ENCODE results near the gene SENP3. TPM values are rescaled to one million over a fixed set of nuclear protein-coding genes. Genes with fewer than 3 reads are reported as not detected.
A peak's percentile ranks its signal among the peaks of the same experiment; 100 is the strongest.

The SENP3 gene
- 10 to 100 TPM; 62.4 to 73.3 (median 66.3) TPM for total RNA-seq

- TF ChIP-seq POLR2A (IDR thresholded peaks at IDR 0.05) (peak in 1 of 2 donors; percentile 68), CTCF (IDR thresholded peaks at IDR 0.05) (peak in 1 of 6 experiments; percentile 18)
- intact Hi-C loops (cut with DNase I), result loop anchor here (2.0 to 5.0 kb wide), 3 partner anchors 47 to 204 kb away; partner anchors contain the start of genes FGF11, TMEM102 and TMEM95
- Histone ChIP-seq H3K9me3 (no peaks in the 10 kb centered on the region), H3K27ac (peak within 1 kb of the TSS; percentile 74 to 98 (median 79)), H3K36me3 (peaks cover 18 to 31% of the 10 kb centered on the region in 2 donors), H3K27me3 (no peaks in the 10 kb centered on the region), H3K4me1 (peaks cover 40 to 59% of the 10 kb centered on the region in 2 donors), H3K4me3 (replicated peaks in 1 of 3) (peak within 1 kb of the TSS; percentile 79 to 91 (median 90))
- DNase-seq, result peak; percentile 90
- 0% methylated on average over 27 of the region's 82 CpGs; no CpG with 5 or more reads in 1 of the 2 donors for WGBS, 2 donors
Measured at GRCh38 chr17:7561589-7562207, at the start of gene SENP3. Gene SENP3, plus strand, starts transcription at chr17:7561919. Its CDS starts 1,158 bp downstream, at chr17:7563077.

GRCh38 chr17:7512105-7512504 lies 49.6 kb upstream of the SENP3 start:
- DNase-seq, result no peak
- 89 to 91% methylated on average over 6 to 9 of the region's 15 CpGs for WGBS, 2 donors
- no peak overlapping the region for H3K27ac ChIP-seq
- peaks cover 67 to 69% of the 10 kb centered on the region in 2 donors for H3K36me3 ChIP-seq
- H3K4me1 ChIP-seq, result no peaks in the 10 kb centered on the region
- intact Hi-C loops (cut with DNase I), result no loop called here
- no peaks in the 10 kb centered on the region for H3K27me3 ChIP-seq
- TF ChIP-seq CTCF (IDR thresholded peaks at IDR 0.05) (no peak), POLR2A (IDR thresholded peaks at IDR 0.05) (no peak)
- H3K9me3 ChIP-seq, result no peaks in the 10 kb centered on the region
- no peak overlapping the region for H3K4me3 ChIP-seq (replicated peaks in 1 of 3)

- no peak for DNase-seq
- TF ChIP-seq POLR2A (IDR thresholded peaks at IDR 0.05) (no peak), CTCF (IDR thresholded peaks at IDR 0.05) (no peak)
- intact Hi-C loops (cut with DNase I), result no loop called here
- H3K4me3 ChIP-seq (replicated peaks in 1 of 3), result no peak overlapping the region
- no peaks in the 10 kb centered on the region for H3K9me3 ChIP-seq
- WGBS, 2 donors, result 91 to 94% methylated on average over 20 of the region's 20 CpGs
- H3K27ac ChIP-seq, result no peak overlapping the region
- no peaks in the 10 kb centered on the region for H3K27me3 ChIP-seq
- peaks cover 63% of the 10 kb centered on the region in 2 donors for H3K36me3 ChIP-seq
- H3K4me1 ChIP-seq, result no peaks in the 10 kb centered on the region
Measured at GRCh38 chr17:7512824-7513540, 48.7 kb upstream of the SENP3 start.

DNA sequence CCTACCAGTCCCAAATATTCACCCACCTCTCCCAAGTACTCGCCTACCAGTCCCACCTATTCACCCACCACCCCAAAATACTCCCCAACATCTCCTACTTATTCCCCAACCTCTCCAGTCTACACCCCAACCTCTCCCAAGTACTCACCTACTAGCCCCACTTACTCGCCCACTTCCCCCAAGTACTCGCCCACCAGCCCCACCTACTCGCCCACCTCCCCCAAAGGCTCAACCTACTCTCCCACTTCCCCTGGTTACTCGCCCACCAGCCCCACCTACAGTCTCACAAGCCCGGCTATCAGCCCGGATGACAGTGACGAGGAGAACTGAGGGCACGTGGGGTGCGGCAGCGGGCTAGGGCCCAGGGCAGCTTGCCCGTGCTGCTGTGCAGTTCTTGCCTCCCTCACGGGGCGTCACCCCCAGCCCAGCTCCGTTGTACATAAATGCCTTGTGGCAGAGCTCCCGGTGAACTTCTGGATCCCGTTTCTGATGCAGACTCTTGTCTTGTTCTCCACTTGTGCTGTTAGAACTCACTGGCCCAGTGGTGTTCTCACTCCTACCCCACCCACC lies 47.8 kb upstream of the SENP3 start:
- no peak for DNase-seq
- Histone ChIP-seq H3K4me3 (replicated peaks in 1 of 3) (no peak overlapping the region), H3K9me3 (no peaks in the 10 kb centered on the region), H3K27me3 (no peaks in the 10 kb centered on the region), H3K36me3 (peaks cover 53 to 54% of the 10 kb centered on the region in 2 donors), H3K4me1 (no peaks in the 10 kb centered on the region), H3K27ac (no peak overlapping the region)
- 84 to 89% methylated on average over 17 of the region's 17 CpGs for WGBS, 2 donors
- intact Hi-C loops (cut with DNase I), result loop anchor here (2.0 kb wide), 1 partner anchor 47 kb away; the partner anchor contains the start of gene SENP3
- TF ChIP-seq POLR2A (IDR thresholded peaks at IDR 0.05) (no peak), CTCF (IDR thresholded peaks at IDR 0.05) (no peak)
